Neural progenitor cell (in vitro differentiated cells): Measurements from ENCODE around the gene CRELD2.

ENCODE experiments used
- CTCF ChIP-seq: fragments of 200-600 bp; sonication (generic); IDR thresholded peaks from 2 replicates; pipeline ENCODE4 v1.5.1; 2017; ENCODE audit warnings: antibody characterized with exemption, mild to moderate bottlenecking
- EZH2 ChIP-seq: fragments of 200-600 bp; sonication (generic); IDR thresholded peaks from 2 replicates; pipeline ENCODE4 v1.6.1; 2017; ENCODE audit warnings: antibody characterized with exemption, mild to moderate bottlenecking, moderate library complexity

GRCh38 chr22:49887064-49887451 is 31.4 kb upstream of the CRELD2 start:
- no peak for TF ChIP-seq CTCF
- TF ChIP-seq EZH2 = no peak
